EH (cell line): Measurements from ENCODE around the gene SMARCAL1.

Source experiments
- DNase-seq: peaks from one replicate; pipeline ENCODE4 v3.0.0-alpha.2; 2015; ENCODE audit warnings: low read depth

Gene SMARCAL1

DNA sequence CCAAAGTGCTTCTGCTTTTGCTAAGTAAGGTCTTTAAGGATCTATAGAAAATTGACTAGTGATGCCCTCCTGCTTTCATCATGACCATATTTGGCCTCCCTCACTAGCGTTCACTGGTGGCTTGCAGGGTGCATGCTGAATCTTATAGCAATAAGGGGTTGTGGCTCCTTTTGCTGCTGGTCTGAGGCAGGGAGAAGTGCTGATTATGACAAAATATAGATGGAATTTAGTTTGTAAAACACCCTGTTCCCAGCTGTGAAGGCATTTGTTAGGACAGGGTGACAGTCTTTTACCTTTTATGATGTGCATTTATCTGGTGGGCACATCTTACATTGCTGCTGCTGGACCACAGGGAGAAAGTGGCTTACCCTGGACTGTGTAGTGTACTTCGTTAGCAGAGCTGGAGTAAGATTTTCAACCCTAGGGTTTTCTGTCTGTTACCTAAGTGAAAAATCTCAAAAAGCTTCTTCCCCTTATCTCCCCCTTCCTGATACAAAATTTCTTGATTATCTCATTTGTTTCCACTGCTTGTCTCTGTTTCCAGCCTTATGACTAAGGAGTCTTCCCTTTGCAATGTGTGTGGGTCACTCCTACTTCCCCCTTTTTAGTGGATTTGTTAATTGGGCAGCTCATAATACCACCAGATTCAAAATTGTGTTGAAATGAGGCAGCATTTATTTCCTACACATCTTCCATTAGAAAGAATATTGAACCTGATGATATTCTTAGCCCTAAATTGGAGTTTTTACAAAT lies 65.2 kb downstream of the SMARCAL1 start:
- DNase-seq: no peak

DNA sequence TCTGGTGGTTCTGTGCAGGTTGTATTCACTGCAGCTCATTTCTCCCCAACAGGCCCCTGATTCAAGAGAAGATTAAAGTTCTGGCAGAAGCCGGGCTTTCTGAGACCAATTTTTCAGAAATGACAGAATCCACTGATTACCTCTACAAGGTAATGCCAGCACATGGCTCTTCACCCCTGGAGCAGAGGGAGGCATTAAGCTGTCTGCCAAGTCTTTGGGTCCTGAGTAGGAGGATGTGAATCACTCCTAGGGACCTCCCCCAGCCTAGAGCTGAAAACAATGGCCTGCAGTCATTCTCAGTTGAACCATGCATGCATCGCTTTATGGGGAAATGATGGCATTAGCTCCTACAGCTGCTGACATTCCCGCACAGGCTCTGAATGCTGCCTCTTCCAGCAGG lies 65.9 kb downstream of the SMARCAL1 start:
- peak; percentile 86 for DNase-seq

DNA sequence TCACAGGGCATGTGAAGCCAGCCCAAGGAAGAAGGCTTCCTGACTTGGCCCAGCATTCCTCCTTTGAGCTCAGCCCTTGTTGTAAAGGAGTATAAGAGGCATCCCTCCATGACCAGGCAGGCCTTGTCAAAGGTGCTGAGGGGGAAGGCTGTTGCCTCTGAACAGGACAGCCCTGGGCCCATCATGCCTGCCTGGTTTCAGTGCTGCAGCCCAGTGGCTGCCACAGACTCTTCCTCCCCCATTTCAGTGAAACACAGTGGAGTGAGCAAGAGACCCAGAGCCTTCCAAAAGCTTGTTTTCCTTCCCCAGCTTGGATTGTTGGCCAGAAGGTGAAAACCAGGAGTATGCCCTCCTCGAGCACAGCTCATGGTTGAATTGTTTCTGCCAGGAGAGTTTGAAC lies 66.5 kb downstream of the SMARCAL1 start:
- no peak for DNase-seq

DNA sequence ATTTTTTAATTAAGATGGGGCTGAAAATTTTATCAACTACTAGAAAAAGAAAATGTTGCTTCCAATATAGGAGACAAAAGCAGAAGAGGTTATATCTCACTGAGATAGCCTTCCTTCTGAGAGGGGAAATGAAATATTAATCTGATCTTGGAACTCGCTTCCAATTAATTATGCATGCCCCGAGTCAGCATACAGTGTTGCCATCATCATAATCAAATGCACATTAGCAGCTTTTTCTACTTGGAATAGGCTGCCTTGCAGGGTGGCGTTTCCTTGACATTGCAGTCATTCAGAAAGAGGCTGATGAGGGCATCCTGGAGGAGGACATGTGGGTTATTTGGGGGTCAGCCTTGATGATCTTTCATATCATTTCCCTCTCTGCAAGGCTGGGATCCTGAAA lies 67.9 kb downstream of the SMARCAL1 start:
- no peak for DNase-seq

DNA sequence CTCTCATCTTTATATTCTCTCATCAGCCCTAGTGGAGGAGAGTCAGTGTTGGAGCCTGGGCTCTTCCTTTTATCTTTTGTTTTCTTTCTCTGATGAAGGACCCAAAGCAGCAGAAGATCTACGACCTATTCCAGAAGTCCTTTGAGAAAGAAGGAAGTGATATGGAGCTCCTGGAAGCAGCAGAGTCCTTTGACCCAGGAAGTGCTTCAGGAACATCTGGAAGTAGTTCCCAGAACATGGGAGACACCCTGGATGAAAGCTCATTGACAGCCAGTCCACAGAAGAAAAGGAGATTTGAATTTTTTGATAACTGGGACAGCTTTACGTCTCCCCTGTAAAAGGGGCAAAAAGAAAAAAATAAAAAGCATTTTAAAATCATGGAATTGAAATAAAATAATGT lies 70.4 kb downstream of the SMARCAL1 start:
- no peak for DNase-seq

DNA sequence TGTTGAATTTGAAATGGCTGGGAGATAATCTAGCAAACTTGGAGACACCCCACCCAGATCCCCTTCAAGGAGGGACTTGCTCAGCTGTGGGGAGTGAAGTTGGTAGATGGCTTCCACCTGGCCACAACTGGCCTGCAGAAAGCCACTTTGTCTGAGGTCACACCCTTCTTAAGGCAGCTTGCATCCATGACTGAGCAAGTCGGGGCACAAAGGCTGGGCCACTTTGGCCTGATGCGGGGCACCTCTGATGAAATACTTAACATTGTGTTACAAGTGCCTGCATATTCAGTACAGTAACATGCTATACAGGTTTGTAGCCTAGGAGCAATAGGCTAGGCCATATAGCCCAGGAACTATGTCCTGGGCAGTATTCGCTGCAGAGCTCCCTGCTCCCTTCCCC lies 73.0 kb downstream of the SMARCAL1 start:
- no peak for DNase-seq

DNA sequence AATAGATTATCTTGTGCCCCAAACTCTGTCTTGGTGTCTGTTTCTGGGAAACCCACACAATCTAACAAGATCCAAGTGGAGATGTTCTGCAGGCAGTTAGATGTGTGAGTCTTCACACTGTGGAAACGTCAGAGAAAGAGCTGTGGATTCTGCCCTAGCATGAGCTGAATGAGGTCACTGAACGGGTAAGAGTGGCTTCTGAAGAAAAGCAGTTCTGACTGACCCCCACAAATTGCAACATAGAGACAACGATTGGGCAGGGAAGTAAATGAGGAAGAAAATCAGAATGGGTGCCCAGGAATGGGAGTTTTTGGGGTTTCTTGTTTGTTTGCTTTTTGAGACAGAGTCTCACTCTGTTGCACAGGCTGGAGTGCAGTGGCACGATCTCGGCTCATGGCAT lies 73.5 kb downstream of the SMARCAL1 start:
- DNase-seq: no peak

DNA sequence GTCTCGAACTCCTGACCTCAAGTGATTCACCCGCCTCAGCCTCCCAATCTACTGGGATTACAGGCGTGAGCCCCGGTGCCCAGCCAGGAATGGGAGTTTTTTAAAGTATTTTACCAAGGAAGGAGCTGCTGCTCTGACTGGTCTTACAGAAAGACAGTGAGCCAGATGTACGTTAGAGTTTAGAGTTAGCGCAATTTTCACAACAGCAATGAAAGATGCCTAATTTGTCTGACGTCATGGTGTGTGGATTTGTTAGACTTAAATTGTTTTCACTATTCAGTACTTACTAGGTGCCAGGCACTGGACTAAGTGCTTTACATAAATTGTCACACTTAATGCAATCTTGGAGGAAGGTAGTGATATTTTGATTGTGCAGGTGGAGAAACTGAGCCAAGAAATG lies 74.0 kb downstream of the SMARCAL1 start:
- DNase-seq: no peak

DNA sequence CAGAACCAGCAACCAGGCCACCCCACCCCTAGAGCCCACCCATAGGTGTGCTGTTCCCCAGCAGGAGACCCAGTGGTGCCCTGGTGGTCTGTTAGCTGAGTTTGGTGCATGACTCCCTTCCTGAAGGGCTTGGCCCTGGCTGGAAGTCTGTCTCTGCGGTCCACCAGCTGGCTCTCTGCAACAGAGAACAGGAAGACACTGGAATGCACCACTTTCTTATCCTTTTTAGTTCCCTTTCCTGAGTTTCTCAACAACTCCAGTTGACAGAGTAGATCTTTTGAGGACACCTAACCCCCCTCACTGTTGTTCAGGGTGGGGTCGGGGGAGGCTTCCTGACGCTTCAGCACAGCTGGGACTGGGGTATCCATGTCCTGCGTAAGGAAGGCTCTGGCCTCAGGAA lies 74.4 kb downstream of the SMARCAL1 start:
- DNase-seq: no peak

DNA sequence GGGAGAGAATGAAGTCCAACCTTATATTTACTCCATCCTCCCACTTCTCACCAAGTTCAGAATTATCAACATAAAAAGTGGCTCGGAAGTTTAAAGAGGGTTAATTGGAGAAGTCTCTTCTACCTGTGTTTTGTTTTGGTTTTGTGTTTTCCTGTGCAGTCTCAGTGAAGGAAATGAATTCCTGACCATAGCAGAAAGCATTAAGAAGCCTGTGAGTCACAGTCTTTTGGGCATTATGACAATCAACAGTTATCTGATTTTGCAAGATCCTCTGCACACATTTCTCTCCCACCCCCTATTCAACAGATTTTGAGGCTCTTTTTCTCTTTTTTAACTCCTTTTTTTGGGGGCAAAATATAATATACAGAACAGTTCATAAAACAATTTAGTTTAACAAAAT lies 77.8 kb downstream of the SMARCAL1 start:
- DNase-seq: peak; percentile 79

DNA sequence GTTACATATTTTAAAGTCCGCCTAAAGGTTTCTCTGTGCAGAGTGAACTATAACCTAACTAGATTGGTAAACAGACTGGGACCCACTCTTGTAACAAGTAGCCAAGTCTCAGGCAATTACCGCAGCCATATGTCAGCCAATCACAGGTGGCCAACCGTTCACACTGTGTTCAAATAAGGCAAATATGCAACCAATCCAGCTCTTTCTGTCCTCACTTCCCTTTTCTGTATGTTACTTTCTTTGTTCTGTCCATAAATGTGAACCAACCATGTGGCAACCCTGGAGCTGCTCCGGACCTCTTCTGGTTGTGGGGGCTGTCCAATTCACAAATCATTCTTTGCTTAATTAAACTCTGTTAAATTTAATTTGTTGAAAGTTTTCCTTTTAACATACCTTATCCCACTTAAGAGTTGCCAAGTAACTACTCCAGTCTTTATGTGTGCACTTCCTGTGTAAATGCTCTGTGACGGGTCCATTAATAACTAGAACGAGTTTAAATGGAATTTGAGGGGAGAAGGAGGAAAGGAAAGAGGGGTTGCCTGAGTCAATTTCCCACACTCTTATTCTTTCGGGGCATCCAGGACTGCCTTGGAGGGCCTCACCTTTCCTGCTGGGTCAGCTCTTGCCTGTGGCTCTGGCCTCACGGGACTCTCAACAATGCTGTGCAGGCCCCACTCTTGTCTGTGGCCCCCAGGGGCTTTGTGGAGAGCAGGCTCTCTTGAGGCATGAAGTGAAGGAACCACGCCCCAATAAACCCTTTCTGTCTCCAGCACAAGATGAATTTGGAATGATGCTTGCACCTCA lies 79.7 kb downstream of the SMARCAL1 start:
- peak; percentile 32 for DNase-seq

DNA sequence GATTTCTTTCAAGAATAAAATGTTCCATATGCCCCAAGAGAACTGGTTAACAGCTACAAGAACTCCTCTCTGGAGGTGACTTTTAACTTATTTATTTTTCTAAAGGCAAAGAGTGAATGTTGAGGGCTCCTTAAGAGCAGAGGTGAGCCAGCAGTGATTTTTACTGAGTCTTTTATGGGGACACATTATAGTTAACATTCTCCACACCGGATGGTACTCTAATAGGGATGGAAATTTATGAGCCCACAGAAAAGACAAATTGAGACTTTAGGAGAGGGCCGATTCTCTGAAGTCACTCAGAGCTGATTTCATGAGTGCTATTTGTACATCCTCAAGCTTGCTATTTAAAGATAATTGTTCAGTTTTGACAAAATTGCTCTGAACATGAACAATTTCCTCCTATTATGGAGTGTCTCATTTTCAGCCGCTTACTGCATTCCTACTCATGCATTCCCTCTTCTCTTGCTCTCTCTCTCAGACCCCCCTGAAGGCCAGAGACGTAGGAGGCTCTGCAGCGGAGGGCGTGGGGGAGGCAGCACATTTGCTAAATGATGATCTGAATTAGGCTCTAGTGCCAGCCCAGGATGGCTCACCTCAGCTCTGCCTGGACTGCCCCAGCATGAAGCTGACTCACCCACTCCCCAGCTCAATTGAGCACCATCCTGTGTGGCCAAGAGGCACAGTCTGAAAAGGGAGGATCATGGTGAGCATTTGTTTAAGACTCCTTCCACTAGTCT lies 80.5 kb downstream of the SMARCAL1 start:
- peak; percentile 94 for DNase-seq

DNA sequence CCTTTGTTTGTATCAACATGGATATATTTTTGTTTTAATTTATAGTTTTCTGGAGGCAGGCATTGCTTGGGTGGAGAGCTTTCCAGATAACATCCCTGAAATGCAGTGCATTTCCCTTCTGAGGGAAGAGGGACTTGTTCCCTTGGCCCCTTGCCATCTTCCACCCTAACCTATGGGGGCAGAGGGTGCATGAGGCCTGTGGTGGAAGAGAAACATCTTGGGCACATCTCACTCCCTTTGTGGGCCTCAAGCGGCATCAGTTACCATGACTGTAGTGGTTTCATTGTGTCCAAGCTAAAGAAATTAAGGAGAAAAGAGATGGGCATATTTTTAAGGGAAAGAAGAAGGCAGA lies 81.0 kb downstream of the SMARCAL1 start:
- DNase-seq: no peak

DNA sequence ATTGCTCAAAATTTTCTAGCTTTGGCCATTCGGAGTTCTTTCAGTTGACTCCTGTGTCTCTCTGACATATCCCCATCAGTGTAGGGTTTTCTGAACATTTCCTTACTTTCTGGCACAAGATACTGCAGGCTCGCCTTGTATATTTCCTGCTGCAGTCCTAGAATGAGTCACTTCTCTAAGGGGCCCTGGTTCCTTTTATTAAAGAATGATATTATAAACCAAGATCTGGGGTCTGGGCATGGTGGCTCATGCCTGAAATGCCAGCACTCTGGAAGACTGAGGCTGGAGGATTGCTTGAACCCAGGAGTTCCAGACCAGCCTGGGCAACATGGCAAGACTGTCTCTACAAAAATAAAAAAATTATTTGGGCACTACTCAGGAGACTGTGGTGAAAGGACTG lies 83.4 kb downstream of the SMARCAL1 start:
- DNase-seq: peak; percentile 68

DNA sequence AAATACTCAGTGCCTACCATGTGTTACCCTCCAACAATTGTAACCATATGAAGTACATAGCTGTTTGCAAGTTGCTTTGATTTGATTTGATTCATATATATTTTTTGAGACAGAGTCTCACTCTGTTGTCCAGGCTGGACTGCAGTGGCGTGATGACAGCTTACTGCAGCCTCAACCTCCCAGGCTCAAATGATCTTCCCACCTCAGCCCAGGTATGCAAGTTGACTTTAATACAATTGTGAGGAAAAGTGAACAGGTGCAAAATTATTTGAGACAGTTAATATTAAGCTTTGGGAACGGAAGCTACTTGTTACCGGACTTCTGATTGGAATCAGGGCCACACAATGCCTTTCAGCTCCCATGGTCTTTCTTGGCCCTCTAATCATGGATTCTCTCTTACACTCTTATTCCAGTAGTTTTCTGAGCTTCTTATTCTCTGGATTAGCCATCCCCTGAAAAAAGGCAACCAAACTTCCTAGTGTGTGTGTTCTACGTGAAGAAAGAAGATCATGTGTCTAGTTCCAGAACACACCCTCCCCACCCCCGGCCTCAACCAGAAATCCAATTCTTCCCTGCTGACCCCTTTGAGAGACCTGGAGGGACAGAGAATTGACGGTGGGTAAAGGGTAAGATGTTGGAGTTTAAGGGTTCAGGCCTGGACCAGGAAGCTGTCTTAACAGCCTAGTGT lies 85.2 kb downstream of the SMARCAL1 start:
- no peak for DNase-seq

DNA sequence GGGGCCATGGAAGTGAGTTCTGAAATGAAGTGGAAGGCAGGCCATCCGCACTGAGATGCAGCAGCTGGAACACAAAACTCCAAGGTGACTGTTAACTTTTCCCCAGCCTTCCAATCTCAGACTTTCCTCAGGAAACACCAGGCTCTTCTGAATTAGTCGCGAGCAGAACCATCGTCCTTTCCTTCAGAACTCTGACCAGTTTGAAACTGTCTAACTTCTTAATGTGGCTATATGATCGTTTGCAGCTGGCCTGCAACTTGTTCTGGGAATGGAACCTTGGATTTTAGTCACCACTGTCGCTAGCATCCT lies 85.7 kb downstream of the SMARCAL1 start:
- DNase-seq: no peak

DNA sequence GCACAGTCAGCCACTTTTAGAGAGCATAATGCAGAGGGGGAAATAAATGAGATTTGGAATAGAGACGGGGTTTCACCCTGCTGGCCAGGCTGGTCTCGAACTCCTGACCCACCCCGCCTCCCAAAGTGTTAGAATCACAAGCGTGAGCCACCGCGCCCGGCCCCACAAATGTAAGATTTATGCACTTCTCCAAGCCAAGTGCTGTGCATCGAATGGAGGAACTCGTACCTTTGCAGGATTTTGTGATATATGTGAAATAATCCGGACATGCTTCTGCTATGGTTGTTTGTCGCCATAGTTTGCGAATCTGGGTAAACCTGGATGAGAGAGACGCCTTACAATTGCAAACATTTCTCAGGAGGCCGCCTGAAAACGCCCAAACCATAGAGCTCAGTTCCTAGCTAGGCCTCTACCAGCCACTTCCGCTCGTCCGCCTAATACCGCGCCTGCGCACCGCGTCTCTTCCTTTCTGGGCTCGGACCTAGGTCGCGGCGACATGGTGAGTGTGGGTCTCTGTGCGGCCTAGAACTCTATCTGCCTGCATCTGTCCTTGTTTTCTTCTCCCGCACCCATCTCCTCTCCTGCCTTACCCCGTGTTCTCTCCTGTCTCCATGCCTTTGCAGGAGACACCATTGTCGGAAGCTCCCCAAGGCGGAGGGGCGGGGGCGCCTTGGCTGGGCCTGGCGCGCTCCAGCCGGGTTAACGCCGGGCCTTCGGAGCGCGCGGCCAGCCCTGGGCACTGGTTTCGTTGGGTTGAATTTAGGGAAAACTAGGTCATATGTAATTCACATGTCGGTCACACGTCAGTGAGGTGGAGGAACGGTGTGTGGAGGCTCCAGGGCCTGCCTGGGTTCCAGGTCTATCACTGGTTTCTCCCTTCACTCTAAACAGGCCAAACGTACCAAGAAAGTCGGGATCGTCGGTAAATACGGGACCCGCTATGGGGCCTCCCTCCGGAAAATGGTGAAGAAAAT lies 86.4 kb downstream of the SMARCAL1 start, which contains the start of gene RPL37A:
Gene RPL37A, plus strand, starts transcription at position 466 of the 974 bp plus-strand sequence. Its CDS starts 31 bp downstream, at position 497.
- peak; percentile 96 for DNase-seq

DNA sequence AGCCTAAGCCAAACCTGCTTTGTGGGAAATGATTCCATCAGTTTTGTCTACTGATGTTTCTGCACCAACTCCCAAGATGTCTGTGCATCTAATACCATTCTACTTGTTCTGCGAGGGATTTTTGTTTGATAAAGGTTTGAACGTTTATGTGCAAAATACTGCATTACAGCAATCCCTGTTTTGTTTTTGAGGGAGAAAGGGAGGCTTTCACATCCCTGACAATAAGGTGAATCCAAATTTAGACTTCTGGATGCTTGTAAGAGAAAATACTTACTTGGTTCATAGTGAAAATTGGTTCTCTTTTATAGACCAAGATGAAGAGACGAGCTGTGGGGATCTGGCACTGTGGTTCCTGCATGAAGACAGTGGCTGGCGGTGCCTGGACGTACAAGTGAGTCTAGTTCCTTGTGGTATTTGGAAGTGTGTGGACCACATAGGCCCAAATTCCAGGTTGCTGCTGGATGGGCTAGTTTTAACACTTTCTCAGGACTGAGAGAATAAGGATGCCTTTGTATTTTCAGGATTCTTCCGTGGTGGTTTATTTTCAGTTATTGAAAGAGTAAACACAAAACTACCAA lies 87.4 kb downstream of the SMARCAL1 start:
- peak; percentile 35 for DNase-seq

DNA sequence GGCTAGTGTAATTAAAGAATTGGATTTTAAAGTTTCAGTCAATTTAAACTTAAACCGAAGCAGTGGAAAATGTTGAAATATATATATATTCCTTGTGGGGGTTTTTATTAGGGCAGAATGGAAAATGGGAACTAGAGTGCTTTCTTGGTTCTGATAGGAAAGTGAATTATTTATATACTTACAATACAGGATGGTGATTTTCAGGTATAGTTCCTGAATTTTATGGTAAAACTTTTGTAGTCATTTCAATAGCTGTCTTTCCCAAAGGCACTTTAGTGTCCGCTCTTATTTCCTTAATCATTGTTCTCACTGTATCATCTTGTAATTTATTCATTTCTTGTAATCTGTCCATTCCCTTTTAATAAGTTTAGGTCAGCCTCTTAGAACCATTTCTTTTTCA lies 88.3 kb downstream of the SMARCAL1 start:
- DNase-seq: no peak

DNA sequence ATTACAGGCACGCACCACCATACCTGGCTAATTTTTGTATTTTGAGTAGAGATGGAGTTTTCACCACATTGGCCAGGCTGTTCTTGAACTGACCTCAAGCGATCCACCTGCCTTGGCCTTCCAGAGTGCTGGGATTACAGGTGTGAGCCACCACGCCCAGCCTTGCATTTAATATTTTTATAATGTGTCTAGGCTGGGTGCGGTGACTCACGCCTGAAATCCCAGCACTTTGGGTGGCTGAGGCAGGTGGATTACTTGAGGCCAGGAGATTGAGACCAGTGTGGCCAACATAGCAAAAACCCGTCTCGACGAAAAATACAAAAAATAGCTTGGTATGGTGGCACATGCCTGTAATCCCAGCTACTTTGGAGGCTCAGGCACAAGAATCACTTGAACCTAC lies 89.6 kb downstream of the SMARCAL1 start:
- no peak for DNase-seq
